ENCODE results near the gene OR6K3.

GRCh38 chr1:158689110-158689509, 31.4 kb downstream of the OR6K3 start:
- no peak for TF ChIP-seq POU6F1 (CRISPR knock-in tag; IDR thresholded peaks at IDR 0.05; ENCODE audit: borderline replicate concordance, low read depth)
- no peak for TF ChIP-seq PATZ1 (CRISPR knock-in tag; IDR thresholded peaks at IDR 0.05; ENCODE audit: borderline replicate concordance)
- TF ChIP-seq OSR1 (CRISPR knock-in tag; IDR thresholded peaks at IDR 0.05) = no peak
- TF ChIP-seq ZFP3 (CRISPR knock-in tag; IDR thresholded peaks at IDR 0.05) = no peak
- no peak for TF ChIP-seq CSRNP3 (CRISPR knock-in tag; IDR thresholded peaks at IDR 0.05)
- TF ChIP-seq ISL1 (CRISPR knock-in tag; IDR thresholded peaks at IDR 0.05) = no peak
- TF ChIP-seq ARNTL (CRISPR knock-in tag; IDR thresholded peaks at IDR 0.05; ENCODE audit: borderline replicate concordance, low read depth) = no peak
- TF ChIP-seq PPARA (CRISPR knock-in tag; IDR thresholded peaks at IDR 0.05; ENCODE audit: borderline replicate concordance) = no peak
- TF ChIP-seq ZNF565 (CRISPR knock-in tag; conservative IDR thresholded peaks at IDR 0.05; ENCODE audit: low read depth) = no peak
